Measurements from ENCODE around the gene CHPF2. TPM values are rescaled to one million over a fixed set of nuclear protein-coding genes. Genes with fewer than 3 reads are reported as not detected.

Gene CHPF2
- total and polyA plus RNA-seq, 2 experiments from 2014 or later, result 51.0 to 70.0 TPM

GRCh38 chr7:151235091-151235787, 3.0 kb downstream of the CHPF2 start:
- no peaks in the 10 kb centered on the region for H3K9me3 ChIP-seq (ENCODE audit: low read depth)
- H3K79me2 ChIP-seq, result peaks cover 56% of the 10 kb centered on the region
- WGBS (ENCODE audit: low lambda C conversion rate, missing lambda C conversion rate), result 94% methylated on average over 28 of the region's 28 CpGs
- peaks cover 8% of the 10 kb centered on the region for H3K4me1 ChIP-seq (ENCODE audit: insufficient read depth)
- H2AFZ ChIP-seq, result no peak overlapping the region
- no peak overlapping the region for H3K4me3 ChIP-seq
- no peak for TF ChIP-seq EZH2 (IDR thresholded peaks at IDR 0.05; ENCODE audit: borderline replicate concordance)
- no peak for TF ChIP-seq EZH2phosphoT487 (IDR thresholded peaks at IDR 0.05; ENCODE audit: low read depth, severe bottlenecking, unreplicated experiment)
- TF ChIP-seq, protein P1, sequence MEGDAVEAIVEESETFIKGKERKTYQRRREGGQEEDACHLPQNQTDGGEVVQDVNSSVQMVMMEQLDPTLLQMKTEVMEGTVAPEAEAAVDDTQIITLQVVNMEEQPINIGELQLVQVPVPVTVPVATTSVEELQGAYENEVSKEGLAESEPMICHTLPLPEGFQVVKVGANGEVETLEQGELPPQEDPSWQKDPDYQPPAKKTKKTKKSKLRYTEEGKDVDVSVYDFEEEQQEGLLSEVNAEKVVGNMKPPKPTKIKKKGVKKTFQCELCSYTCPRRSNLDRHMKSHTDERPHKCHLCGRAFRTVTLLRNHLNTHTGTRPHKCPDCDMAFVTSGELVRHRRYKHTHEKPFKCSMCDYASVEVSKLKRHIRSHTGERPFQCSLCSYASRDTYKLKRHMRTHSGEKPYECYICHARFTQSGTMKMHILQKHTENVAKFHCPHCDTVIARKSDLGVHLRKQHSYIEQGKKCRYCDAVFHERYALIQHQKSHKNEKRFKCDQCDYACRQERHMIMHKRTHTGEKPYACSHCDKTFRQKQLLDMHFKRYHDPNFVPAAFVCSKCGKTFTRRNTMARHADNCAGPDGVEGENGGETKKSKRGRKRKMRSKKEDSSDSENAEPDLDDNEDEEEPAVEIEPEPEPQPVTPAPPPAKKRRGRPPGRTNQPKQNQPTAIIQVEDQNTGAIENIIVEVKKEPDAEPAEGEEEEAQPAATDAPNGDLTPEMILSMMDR (IDR thresholded peaks at IDR 0.05; ENCODE audit: poor library complexity), result no peak
- H3K27me3 ChIP-seq, result no peaks in the 10 kb centered on the region
- no peak for DNase-seq (ENCODE audit: low spot score)
- no peak overlapping the region for H3K4me2 ChIP-seq
- peaks cover 34% of the 10 kb centered on the region for H4K20me1 ChIP-seq (ENCODE audit: insufficient read depth, poor library complexity, severe bottlenecking)
- H3K9me2 ChIP-seq (replicated peaks; ENCODE audit: insufficient read depth), result no peaks in the 10 kb centered on the region
- H3K36me3 ChIP-seq (replicated peaks; ENCODE audit: insufficient read depth, low read depth), result no peaks in the 10 kb centered on the region
- H3K27ac ChIP-seq, result no peak overlapping the region

- peaks cover 8% of the 10 kb centered on the region for H3K4me1 ChIP-seq (ENCODE audit: insufficient read depth)
- TF ChIP-seq EZH2 (IDR thresholded peaks at IDR 0.05; ENCODE audit: borderline replicate concordance), result no peak
- TF ChIP-seq, protein P1 (IDR thresholded peaks at IDR 0.05; ENCODE audit: poor library complexity), result no peak
- TF ChIP-seq EZH2phosphoT487 (IDR thresholded peaks at IDR 0.05; ENCODE audit: low read depth, severe bottlenecking, unreplicated experiment), result no peak
- no peaks in the 10 kb centered on the region for H3K9me3 ChIP-seq (ENCODE audit: low read depth)
- no peak overlapping the region for H2AFZ ChIP-seq
- H3K27me3 ChIP-seq, result no peaks in the 10 kb centered on the region
- no peaks in the 10 kb centered on the region for H3K9me2 ChIP-seq (replicated peaks; ENCODE audit: insufficient read depth)
- peaks cover 34% of the 10 kb centered on the region for H4K20me1 ChIP-seq (ENCODE audit: insufficient read depth, poor library complexity, severe bottlenecking)
- WGBS (ENCODE audit: low lambda C conversion rate, missing lambda C conversion rate), result 93% methylated on average over 13 of the region's 13 CpGs
- no peak overlapping the region for H3K27ac ChIP-seq
- no peak for DNase-seq (ENCODE audit: low spot score)
- H3K79me2 ChIP-seq, result peaks cover 56% of the 10 kb centered on the region
- H3K36me3 ChIP-seq (replicated peaks; ENCODE audit: insufficient read depth, low read depth), result no peaks in the 10 kb centered on the region
- H3K4me2 ChIP-seq, result no peak overlapping the region
- H3K4me3 ChIP-seq, result no peak overlapping the region
These were observed 4.1 kb downstream of the CHPF2 start for GRCh38 chr7:151236406-151236805.

DNA sequence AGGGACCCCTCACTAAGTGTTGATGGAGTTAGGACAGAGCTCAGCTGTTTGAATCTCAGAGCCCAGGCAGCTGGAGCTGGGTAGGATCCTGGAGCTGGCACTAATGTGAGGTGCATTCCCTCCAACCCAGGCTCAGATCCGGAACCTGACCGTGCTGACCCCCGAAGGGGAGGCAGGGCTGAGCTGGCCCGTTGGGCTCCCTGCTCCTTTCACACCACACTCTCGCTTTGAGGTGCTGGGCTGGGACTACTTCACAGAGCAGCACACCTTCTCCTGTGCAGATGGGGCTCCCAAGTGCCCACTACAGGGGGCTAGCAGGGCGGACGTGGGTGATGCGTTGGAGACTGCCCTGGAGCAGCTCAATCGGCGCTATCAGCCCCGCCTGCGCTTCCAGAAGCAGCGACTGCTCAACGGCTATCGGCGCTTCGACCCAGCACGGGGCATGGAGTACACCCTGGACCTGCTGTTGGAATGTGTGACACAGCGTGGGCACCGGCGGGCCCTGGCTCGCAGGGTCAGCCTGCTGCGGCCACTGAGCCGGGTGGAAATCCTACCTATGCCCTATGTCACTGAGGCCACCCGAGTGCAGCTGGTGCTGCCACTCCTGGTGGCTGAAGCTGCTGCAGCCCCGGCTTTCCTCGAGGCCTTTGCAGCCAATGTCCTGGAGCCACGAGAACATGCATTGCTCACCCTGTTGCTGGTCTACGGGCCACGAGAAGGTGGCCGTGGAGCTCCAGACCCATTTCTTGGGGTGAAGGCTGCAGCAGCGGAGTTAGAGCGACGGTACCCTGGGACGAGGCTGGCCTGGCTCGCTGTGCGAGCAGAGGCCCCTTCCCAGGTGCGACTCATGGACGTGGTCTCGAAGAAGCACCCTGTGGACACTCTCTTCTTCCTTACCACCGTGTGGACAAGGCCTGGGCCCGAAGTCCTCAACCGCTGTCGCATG, 5.2 kb downstream of the CHPF2 start:
- no peak overlapping the region for H3K4me3 ChIP-seq
- H3K27me3 ChIP-seq, result no peaks in the 10 kb centered on the region
- H3K4me2 ChIP-seq, result no peak overlapping the region
- no peak overlapping the region for H3K27ac ChIP-seq
- peaks cover 8% of the 10 kb centered on the region for H3K4me1 ChIP-seq (ENCODE audit: insufficient read depth)
- H3K9me3 ChIP-seq (ENCODE audit: low read depth), result no peaks in the 10 kb centered on the region
- no peaks in the 10 kb centered on the region for H3K9me2 ChIP-seq (replicated peaks; ENCODE audit: insufficient read depth)
- DNase-seq (ENCODE audit: low spot score), result no peak
- TF ChIP-seq, protein P1 (IDR thresholded peaks at IDR 0.05; ENCODE audit: poor library complexity), result no peak
- TF ChIP-seq EZH2phosphoT487 (IDR thresholded peaks at IDR 0.05; ENCODE audit: low read depth, severe bottlenecking, unreplicated experiment) (no peak), EZH2 (IDR thresholded peaks at IDR 0.05; ENCODE audit: borderline replicate concordance) (no peak)
- H2AFZ ChIP-seq, result no peak overlapping the region
- H3K79me2 ChIP-seq, result peaks cover 47% of the 10 kb centered on the region
- no peaks in the 10 kb centered on the region for H3K36me3 ChIP-seq (replicated peaks; ENCODE audit: insufficient read depth, low read depth)
- peaks cover 34% of the 10 kb centered on the region for H4K20me1 ChIP-seq (ENCODE audit: insufficient read depth, poor library complexity, severe bottlenecking)
- WGBS (ENCODE audit: low lambda C conversion rate, missing lambda C conversion rate), result 92% methylated on average over 44 of the region's 44 CpGs
